Measurements from ENCODE around the gene GAS2L1. TPM values are rescaled to one million over a fixed set of nuclear protein-coding genes. Genes with fewer than 3 reads are reported as not detected.

Gene GAS2L1
- total RNA-seq, 1 donor = 11.6 TPM

- H3K9me3 ChIP-seq (ENCODE audit: low read depth, low read length) = no peaks in the 10 kb centered on the region
- no peak overlapping the region for H3K27ac ChIP-seq (ENCODE audit: low read depth, low read length)
- H4K20me1 ChIP-seq (ENCODE audit: insufficient read depth, low read length) = peaks cover 26% of the 10 kb centered on the region
- peaks cover 42% of the 10 kb centered on the region for H3K36me3 ChIP-seq (ENCODE audit: insufficient read depth, low read length)
- H3K79me2 ChIP-seq (ENCODE audit: insufficient read depth, low read length) = no peaks in the 10 kb centered on the region
- H3K4me3 ChIP-seq (ENCODE audit: insufficient read depth, low read length) = no peak overlapping the region
- no peak for TF ChIP-seq CTCF (IDR thresholded peaks at IDR 0.05; ENCODE audit: extremely low read depth, low read depth, low read length)
- no peaks in the 10 kb centered on the region for H3K4me1 ChIP-seq (ENCODE audit: insufficient read depth, low read length)
- H3K4me2 ChIP-seq (ENCODE audit: insufficient read depth, low read length) = no peak overlapping the region
- H2AFZ ChIP-seq (ENCODE audit: low read length) = no peak overlapping the region
- H3K27me3 ChIP-seq (ENCODE audit: insufficient read depth, low read length) = no peaks in the 10 kb centered on the region
- peak; percentile 54 for DNase-seq (ENCODE audit: insufficient read length, low spot score, missing footprints)
Observed at GRCh38 chr22:29301716-29302401, 4.6 kb upstream of the GAS2L1 start.

- Histone ChIP-seq H3K79me2 (ENCODE audit: insufficient read depth, low read length) (peaks cover 2% of the 10 kb centered on the region), H2AFZ (ENCODE audit: low read length) (no peak overlapping the region), H3K9me3 (ENCODE audit: low read depth, low read length) (no peaks in the 10 kb centered on the region), H3K27me3 (ENCODE audit: insufficient read depth, low read length) (no peaks in the 10 kb centered on the region), H3K4me1 (ENCODE audit: insufficient read depth, low read length) (peaks cover 2% of the 10 kb centered on the region), H3K4me2 (ENCODE audit: insufficient read depth, low read length) (no peak overlapping the region), H4K20me1 (ENCODE audit: insufficient read depth, low read length) (peaks cover 23% of the 10 kb centered on the region), H3K27ac (ENCODE audit: low read depth, low read length) (no peak overlapping the region), H3K4me3 (ENCODE audit: insufficient read depth, low read length) (no peak overlapping the region), H3K36me3 (ENCODE audit: insufficient read depth, low read length) (peaks cover 37% of the 10 kb centered on the region)
- TF ChIP-seq CTCF (IDR thresholded peaks at IDR 0.05; ENCODE audit: extremely low read depth, low read depth, low read length) = no peak
- DNase-seq (ENCODE audit: insufficient read length, low spot score, missing footprints) = peak; percentile 68
Observed at GRCh38 chr22:29302402-29302680, 4.1 kb upstream of the GAS2L1 start.

- H3K4me1 ChIP-seq (ENCODE audit: insufficient read depth, low read length) = peaks cover 7% of the 10 kb centered on the region
- H4K20me1 ChIP-seq (ENCODE audit: insufficient read depth, low read length) = peaks cover 23% of the 10 kb centered on the region
- TF ChIP-seq CTCF (IDR thresholded peaks at IDR 0.05; ENCODE audit: extremely low read depth, low read depth, low read length) = no peak
- H3K36me3 ChIP-seq (ENCODE audit: insufficient read depth, low read length) = peaks cover 31% of the 10 kb centered on the region
- no peak overlapping the region for H2AFZ ChIP-seq (ENCODE audit: low read length)
- H3K4me3 ChIP-seq (ENCODE audit: insufficient read depth, low read length) = no peak overlapping the region
- H3K79me2 ChIP-seq (ENCODE audit: insufficient read depth, low read length) = peaks cover 7% of the 10 kb centered on the region
- peak; percentile 71 for DNase-seq (ENCODE audit: insufficient read length, low spot score, missing footprints)
- H3K4me2 ChIP-seq (ENCODE audit: insufficient read depth, low read length) = no peak overlapping the region
- no peaks in the 10 kb centered on the region for H3K9me3 ChIP-seq (ENCODE audit: low read depth, low read length)
- no peaks in the 10 kb centered on the region for H3K27me3 ChIP-seq (ENCODE audit: insufficient read depth, low read length)
- no peak overlapping the region for H3K27ac ChIP-seq (ENCODE audit: low read depth, low read length)
Observed at GRCh38 chr22:29302681-29303465, 3.6 kb upstream of the GAS2L1 start.

GRCh38 chr22:29305836-29306174 is 645 bp upstream of the GAS2L1 start:
- Histone ChIP-seq H3K36me3 (ENCODE audit: insufficient read depth, low read length) (peaks cover 3% of the 10 kb centered on the region), H3K4me3 (ENCODE audit: insufficient read depth, low read length) (peak overlapping the region; percentile 81), H3K4me1 (ENCODE audit: insufficient read depth, low read length) (peaks cover 26% of the 10 kb centered on the region), H3K9me3 (ENCODE audit: low read depth, low read length) (no peaks in the 10 kb centered on the region), H3K79me2 (ENCODE audit: insufficient read depth, low read length) (peaks cover 31% of the 10 kb centered on the region), H3K27ac (ENCODE audit: low read depth, low read length) (no peak overlapping the region), H3K27me3 (ENCODE audit: insufficient read depth, low read length) (no peaks in the 10 kb centered on the region), H2AFZ (ENCODE audit: low read length) (peak overlapping the region; percentile 42), H4K20me1 (ENCODE audit: insufficient read depth, low read length) (peaks cover 11% of the 10 kb centered on the region), H3K4me2 (ENCODE audit: insufficient read depth, low read length) (peak overlapping the region; percentile 95)
- DNase-seq (ENCODE audit: insufficient read length, low spot score, missing footprints) = no peak
- no peak for TF ChIP-seq CTCF (IDR thresholded peaks at IDR 0.05; ENCODE audit: extremely low read depth, low read depth, low read length)
